Measurements from ENCODE around the gene SLC52A1.
A peak's percentile ranks its signal among the peaks of the same experiment; 100 is the strongest.

The SLC52A1 gene

DNA sequence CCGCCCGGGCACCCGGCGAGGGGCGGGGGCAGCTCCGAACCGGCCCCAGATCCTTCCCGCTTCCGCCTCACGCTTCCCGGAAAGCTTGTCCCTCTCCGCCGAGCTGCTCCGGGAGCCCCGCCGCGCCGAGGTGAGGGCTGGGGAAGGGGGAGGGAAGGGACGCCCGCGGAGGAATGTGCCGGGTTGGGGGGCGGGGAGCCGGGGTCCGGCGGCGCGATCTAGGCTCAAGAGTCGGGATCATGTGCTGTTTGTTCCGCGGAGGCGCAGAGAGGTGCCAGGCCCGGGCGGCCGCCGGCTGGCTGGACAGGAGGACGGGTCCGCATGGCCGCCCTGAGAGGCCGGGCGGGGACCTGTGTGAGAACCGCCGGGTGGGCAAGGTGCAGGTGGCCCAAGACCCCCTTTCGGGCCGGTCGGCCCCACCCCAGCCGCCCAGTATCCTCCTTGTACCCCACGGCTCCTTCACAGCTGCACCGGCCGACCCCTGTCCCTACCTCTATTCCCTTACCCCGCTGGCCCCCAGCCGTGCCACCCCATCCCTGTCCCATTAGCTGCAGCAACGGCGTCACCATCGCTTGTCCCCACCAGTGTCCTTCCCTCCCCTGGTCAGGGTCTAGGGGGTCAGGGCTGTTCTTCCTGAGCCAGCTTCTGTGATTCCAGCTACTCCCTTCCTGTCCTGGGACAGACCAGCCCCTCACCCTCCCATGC lies 37.0 kb downstream of the SLC52A1 start:
- no peak for DNase-seq (ENCODE audit: low read depth, low spot score)
- H3K4me3 ChIP-seq (ENCODE audit: low read length), result peak overlapping the region; percentile 66

DNA sequence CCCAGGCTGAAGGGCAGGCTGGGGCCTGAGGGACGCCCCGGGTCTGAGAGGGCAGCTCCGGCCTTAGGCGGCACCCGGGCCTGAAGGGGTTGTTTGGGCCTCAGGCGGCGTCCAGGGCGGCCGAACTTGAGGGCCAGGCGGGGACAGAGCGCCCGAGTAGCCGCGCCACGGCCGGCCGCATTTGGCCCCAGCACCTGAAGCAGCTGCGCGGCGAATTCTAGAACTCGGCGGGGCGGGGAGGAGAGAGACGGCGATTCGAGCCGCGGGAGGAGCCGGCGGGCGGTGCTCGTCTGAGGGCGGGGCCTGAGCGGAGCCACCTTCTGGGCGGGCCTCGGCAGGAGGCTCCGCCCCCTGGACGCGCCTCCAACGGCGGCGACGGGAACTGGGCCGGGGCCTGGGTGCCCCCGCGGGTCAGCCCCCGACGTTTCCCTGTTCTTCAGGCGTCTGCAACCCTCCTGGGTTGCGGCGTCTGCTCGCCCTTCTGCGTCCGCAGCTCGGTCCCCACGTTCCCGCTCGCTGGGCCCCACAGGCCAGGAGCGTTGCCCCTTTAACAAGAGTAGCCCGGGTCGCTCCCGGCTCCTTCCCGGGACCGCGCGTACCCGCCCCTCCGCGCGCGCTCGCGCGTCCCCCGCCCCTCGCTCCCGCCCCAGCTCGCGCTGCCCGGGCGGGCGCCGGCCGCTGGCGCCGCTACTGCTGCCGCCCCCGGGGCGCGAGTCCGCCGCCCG lies 37.8 kb downstream of the SLC52A1 start, which contains the start of the genes INCA1 and KIF1C:
INCA1 (minus strand) TSS at position 221 of the 725 bp plus-strand sequence. CDS start 3,085 bp downstream, outside the sequence.
KIF1C (plus strand) TSS at position 649 of the 725 bp plus-strand sequence. CDS start 2,297 bp downstream, outside the sequence.
- DNase-seq (ENCODE audit: low read depth, low spot score), result peak; percentile 71
- H3K4me3 ChIP-seq (ENCODE audit: low read length), result peak within 1 kb of the TSS; percentile 66

DNA sequence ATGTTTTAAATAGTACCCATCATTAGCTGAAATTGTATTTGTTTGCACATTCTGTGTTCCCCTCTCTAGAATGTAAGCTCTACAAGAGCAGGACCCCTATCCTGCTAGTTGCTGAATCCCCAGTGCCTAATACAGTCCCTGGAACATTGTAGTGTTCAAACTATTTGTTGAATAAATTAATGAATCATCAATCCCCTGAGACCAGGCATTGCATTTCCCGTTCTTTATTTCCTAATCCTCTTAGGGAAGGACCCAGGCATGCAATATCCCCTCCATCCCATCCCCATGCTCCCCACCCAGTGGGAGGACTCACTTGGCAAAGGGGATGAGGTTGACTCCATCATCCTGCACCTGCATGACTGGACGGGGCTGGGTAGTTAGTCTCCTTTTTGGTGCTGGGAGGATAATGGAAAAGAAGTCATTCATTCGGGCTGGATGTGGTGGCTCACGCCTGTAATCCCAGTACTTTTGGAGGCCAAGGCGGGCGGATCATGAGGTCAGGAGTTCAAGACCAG lies 41.1 kb downstream of the SLC52A1 start:
- DNase-seq (ENCODE audit: low read depth, low spot score), result no peak
- H3K4me3 ChIP-seq (ENCODE audit: low read length), result no peak overlapping the region

DNA sequence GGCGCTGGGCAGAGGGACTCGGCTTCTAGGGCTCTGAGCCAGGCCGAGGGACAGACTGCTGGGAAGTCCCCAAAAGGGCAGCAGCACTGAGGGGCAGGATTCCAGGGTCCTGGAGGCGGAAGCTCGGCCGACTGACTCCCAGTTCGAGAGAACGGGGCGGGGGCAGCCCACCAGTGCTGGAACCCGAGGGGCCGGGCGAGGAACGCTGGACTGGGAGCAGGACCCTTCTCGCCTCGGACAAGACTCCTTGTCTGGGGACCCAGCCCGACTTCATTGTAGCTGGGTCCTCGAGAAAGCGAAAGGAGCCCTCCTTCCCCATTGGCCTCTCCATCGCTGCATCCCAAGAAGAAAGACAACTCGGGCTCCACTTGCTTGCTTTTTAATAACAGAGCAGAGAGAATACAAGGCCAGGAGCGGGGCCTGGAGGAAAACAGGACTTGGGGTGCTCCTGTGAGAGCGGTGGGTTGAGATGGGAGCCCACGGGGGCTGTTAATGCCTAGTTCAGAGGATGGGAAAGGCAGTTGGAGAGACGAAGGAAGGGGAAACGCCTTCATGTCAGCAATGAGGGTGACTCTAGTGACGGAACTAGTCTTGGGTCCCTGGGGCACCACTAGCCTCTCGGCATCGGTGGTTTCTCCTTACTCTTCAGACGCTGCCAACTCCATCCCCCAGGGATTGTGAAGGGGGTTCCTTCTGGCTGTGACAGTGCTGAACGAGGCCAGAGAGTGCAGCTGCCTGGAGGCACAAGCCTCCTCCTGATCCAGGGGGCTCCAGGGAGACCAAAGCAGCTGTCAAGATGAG lies 47.3 kb downstream of the SLC52A1 start:
- peak overlapping the region; percentile 78 for H3K4me3 ChIP-seq (ENCODE audit: low read length)
- no peak for DNase-seq (ENCODE audit: low read depth, low spot score)

DNA sequence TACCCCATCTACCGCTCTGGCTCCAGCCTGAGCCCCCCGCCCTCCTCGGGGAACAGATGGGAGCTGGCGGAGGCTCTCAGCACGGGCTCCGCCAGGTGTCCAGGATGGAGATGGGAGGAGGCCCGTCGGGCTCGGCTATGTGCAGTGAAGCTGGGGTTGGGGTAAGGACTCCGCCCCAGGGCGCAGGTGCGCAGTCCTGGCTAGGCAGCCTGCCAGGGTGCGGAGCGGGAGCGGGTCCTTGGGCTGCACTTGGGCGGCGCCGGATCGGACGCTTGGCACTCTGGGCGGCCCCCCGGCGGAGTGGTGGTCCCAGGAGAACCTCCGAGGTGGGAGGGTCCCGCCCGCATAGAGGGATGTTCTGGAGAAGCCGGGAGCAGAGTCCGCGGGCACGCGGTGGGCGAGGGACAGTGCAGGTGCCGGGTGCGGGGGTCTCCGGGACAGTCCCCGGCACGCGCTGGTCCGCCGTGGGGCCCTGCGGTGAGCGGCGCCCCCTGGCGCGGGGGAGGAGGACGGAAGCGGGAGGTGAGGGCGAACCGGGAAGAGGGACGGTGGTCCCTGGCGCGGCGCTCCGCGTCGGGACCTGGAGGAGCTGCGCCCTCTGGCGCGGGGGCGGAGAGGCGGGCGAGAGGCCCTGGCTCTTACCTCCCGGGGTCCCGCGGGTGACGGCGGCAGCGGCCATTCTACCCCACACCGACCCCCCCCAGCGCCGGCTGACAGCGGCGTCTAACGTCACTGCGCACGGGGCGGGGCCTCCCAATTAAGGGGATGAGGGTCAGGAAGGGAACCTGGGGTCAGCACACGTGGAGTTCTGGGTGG lies 48.1 kb downstream of the SLC52A1 start, which contains the start of gene CAMTA2:
CAMTA2 (minus strand) TSS at position 725 of the 816 bp plus-strand sequence. CDS start 1,453 bp downstream, outside the sequence.
- H3K4me3 ChIP-seq (ENCODE audit: low read length), result peak within 1 kb of the TSS; percentile 78
- DNase-seq (ENCODE audit: low read depth, low spot score), result peak; percentile 76

DNA sequence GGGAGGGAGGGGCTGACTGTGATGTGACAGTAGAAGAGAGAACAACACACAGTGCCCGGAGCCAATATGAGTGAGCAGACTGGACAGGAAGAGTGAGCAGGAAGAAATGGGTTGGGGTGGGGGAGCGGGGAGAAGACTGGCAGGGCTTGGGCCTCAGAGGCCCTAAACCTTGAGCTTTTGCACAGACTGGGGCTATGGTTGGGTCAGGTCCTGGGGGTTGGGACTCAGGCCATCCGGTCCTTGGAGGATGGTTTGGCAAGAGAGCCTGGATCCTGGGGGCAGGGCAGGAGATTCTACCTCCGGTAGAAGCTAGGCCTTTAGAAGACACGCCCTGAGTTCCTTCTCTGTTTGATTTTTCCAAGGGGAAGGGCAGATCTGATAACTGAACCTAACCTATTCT lies 48.8 kb downstream of the SLC52A1 start:
- no peak for DNase-seq (ENCODE audit: low read depth, low spot score)
- H3K4me3 ChIP-seq (ENCODE audit: low read length), result peak overlapping the region; percentile 78

Data from Jurkat, Clone E6-1 (cell line).